Activated CD8-positive, alpha-beta memory T cell treated with anti-CD3 and anti-CD28 coated beads, Interleukin-2, amount 50 U/mL, for 1 hour (primary cell): Measurements from ENCODE around the gene ENPP7.
"Not testable (repeated sequence)": the region's sequence is repeated elsewhere in the genome, so short reads cannot be mapped to it uniquely, and the experiment has no call there.

Experiments
- DNase-seq: peaks from one replicate; pipeline ENCODE4 v3.0.0-alpha.2; 2020; ENCODE audit errors: extremely low read depth

The ENPP7 gene

GRCh38 chr17:79749156-79749815, 18.5 kb downstream of the ENPP7 start:
- DNase-seq: no peak

GRCh38 chr17:79749958-79750357, 19.2 kb downstream of the ENPP7 start:
- no peak for DNase-seq

GRCh38 chr17:79750650-79751545, 20.2 kb downstream of the ENPP7 start:
- no peak for DNase-seq

GRCh38 chr17:79752175-79752574, 21.4 kb downstream of the ENPP7 start:
- no peak for DNase-seq

GRCh38 chr17:79754370-79754769, 23.6 kb downstream of the ENPP7 start:
- DNase-seq: no peak

GRCh38 chr17:79754903-79755302, 24.2 kb downstream of the ENPP7 start:
- not testable (repeated sequence) for DNase-seq

- no peak for DNase-seq
These were observed 24.8 kb downstream of the ENPP7 start for GRCh38 chr17:79755591-79755990.

- DNase-seq: no peak
These were observed 26.5 kb downstream of the ENPP7 start for GRCh38 chr17:79757140-79757745.

- no peak for DNase-seq
These were observed 27.5 kb downstream of the ENPP7 start for GRCh38 chr17:79758271-79758670.

- DNase-seq: no peak
These were observed 29.6 kb downstream of the ENPP7 start for GRCh38 chr17:79760197-79760906.

- DNase-seq: no peak
These were observed 31.3 kb downstream of the ENPP7 start for GRCh38 chr17:79761894-79762589.

GRCh38 chr17:79765708-79766107, 35.0 kb downstream of the ENPP7 start:
- DNase-seq: no peak

- DNase-seq: no peak
These were observed 39.1 kb downstream of the ENPP7 start for GRCh38 chr17:79769570-79770506.

- DNase-seq: no peak
These were observed 40.5 kb downstream of the ENPP7 start for GRCh38 chr17:79771276-79771675.

- not testable (repeated sequence) for DNase-seq
These were observed 42.0 kb downstream of the ENPP7 start for GRCh38 chr17:79772726-79773125.

GRCh38 chr17:79774561-79774975, 43.8 kb downstream of the ENPP7 start:
- DNase-seq: no peak

GRCh38 chr17:79775632-79776031, 44.9 kb downstream of the ENPP7 start:
- DNase-seq: no peak

- DNase-seq: no peak
These were observed 45.8 kb downstream of the ENPP7 start for GRCh38 chr17:79776376-79777119.

- DNase-seq: no peak
These were observed 46.6 kb downstream of the ENPP7 start for GRCh38 chr17:79777120-79777893.
